ENCODE measurements around the gene GABRG3. TPM values are rescaled to one million over a fixed set of nuclear protein-coding genes. Genes with fewer than 3 reads are reported as not detected.

Gene GABRG3
- total and polyA plus RNA-seq, 4 donors, result 0.02 to 0.19 TPM; not detected in 2

DNA sequence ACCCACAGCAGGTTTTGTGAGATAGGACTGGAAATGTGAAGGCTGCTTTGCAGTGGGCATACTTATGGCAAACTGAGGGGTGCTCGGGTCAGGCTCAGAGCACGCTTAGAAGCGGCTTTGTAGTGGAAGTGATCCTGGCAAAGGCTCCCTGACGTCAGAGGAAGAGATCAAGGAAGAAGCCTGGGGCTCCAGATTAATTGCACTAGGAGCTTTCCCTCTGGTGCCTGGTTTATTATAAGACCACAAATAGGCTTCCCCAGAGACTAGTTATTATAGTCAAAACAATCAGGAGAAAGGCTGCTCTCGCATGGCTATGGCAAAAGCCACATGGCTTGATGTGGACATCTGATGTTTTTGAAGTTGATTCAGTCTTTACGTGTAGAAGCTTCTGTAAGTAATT, 515.1 kb downstream of the GABRG3 start:
- TF ChIP-seq, protein P1, sequence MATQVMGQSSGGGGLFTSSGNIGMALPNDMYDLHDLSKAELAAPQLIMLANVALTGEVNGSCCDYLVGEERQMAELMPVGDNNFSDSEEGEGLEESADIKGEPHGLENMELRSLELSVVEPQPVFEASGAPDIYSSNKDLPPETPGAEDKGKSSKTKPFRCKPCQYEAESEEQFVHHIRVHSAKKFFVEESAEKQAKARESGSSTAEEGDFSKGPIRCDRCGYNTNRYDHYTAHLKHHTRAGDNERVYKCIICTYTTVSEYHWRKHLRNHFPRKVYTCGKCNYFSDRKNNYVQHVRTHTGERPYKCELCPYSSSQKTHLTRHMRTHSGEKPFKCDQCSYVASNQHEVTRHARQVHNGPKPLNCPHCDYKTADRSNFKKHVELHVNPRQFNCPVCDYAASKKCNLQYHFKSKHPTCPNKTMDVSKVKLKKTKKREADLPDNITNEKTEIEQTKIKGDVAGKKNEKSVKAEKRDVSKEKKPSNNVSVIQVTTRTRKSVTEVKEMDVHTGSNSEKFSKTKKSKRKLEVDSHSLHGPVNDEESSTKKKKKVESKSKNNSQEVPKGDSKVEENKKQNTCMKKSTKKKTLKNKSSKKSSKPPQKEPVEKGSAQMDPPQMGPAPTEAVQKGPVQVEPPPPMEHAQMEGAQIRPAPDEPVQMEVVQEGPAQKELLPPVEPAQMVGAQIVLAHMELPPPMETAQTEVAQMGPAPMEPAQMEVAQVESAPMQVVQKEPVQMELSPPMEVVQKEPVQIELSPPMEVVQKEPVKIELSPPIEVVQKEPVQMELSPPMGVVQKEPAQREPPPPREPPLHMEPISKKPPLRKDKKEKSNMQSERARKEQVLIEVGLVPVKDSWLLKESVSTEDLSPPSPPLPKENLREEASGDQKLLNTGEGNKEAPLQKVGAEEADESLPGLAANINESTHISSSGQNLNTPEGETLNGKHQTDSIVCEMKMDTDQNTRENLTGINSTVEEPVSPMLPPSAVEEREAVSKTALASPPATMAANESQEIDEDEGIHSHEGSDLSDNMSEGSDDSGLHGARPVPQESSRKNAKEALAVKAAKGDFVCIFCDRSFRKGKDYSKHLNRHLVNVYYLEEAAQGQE (IDR thresholded peaks at IDR 0.05), result no peak
- TF ChIP-seq, protein P2, sequence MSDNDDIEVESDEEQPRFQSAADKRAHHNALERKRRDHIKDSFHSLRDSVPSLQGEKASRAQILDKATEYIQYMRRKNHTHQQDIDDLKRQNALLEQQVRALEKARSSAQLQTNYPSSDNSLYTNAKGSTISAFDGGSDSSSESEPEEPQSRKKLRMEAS (IDR thresholded peaks at IDR 0.05), result no peak
- TF ChIP-seq HNF4G (IDR thresholded peaks at IDR 0.05), result no peak
- no peak for TF ChIP-seq EGR1 (IDR thresholded peaks at IDR 0.05; ENCODE audit: low read depth in 2 of 2)
- no peak for TF ChIP-seq RAD21 (IDR thresholded peaks at IDR 0.05)
- no peak for TF ChIP-seq SP1 (IDR thresholded peaks at IDR 0.05)
- TF ChIP-seq FOXA2 (IDR thresholded peaks at IDR 0.05), result no peak
- TF ChIP-seq, protein P3, sequence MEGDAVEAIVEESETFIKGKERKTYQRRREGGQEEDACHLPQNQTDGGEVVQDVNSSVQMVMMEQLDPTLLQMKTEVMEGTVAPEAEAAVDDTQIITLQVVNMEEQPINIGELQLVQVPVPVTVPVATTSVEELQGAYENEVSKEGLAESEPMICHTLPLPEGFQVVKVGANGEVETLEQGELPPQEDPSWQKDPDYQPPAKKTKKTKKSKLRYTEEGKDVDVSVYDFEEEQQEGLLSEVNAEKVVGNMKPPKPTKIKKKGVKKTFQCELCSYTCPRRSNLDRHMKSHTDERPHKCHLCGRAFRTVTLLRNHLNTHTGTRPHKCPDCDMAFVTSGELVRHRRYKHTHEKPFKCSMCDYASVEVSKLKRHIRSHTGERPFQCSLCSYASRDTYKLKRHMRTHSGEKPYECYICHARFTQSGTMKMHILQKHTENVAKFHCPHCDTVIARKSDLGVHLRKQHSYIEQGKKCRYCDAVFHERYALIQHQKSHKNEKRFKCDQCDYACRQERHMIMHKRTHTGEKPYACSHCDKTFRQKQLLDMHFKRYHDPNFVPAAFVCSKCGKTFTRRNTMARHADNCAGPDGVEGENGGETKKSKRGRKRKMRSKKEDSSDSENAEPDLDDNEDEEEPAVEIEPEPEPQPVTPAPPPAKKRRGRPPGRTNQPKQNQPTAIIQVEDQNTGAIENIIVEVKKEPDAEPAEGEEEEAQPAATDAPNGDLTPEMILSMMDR (IDR thresholded peaks at IDR 0.05; ENCODE audit: low read depth, low read length, missing input control), result no peak
- no peak for TF ChIP-seq JUND (IDR thresholded peaks at IDR 0.05)
- TF ChIP-seq RXRA (IDR thresholded peaks at IDR 0.05), result no peak
- no peak for TF ChIP-seq NR2F2 (IDR thresholded peaks at IDR 0.05)
- no peak for TF ChIP-seq TAF1 (conservative IDR thresholded peaks at IDR 0.05)
- no peak for TF ChIP-seq HNF4A (conservative IDR thresholded peaks at IDR 0.05)
- TF ChIP-seq, protein P4, sequence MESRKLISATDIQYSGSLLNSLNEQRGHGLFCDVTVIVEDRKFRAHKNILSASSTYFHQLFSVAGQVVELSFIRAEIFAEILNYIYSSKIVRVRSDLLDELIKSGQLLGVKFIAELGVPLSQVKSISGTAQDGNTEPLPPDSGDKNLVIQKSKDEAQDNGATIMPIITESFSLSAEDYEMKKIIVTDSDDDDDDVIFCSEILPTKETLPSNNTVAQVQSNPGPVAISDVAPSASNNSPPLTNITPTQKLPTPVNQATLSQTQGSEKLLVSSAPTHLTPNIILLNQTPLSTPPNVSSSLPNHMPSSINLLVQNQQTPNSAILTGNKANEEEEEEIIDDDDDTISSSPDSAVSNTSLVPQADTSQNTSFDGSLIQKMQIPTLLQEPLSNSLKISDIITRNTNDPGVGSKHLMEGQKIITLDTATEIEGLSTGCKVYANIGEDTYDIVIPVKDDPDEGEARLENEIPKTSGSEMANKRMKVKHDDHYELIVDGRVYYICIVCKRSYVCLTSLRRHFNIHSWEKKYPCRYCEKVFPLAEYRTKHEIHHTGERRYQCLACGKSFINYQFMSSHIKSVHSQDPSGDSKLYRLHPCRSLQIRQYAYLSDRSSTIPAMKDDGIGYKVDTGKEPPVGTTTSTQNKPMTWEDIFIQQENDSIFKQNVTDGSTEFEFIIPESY (IDR thresholded peaks at IDR 0.05), result no peak
- H3K36me3 ChIP-seq (ENCODE audit: control insufficient read depth in 4 of 4, insufficient read depth in 3 of 4, low read depth in 1 of 4, low read length in 3 of 4), result no peaks in the 10 kb centered on the region
- no peak overlapping the region for H3K4me3 ChIP-seq (ENCODE audit: low read depth in 1 of 3, low read length in 3 of 3)
- H3K27ac ChIP-seq (ENCODE audit: low read depth in 1 of 2, low read length in 2 of 2), result no peak overlapping the region
- no peak for DNase-seq (ENCODE audit: low spot score)
- H3K27me3 ChIP-seq (ENCODE audit: control insufficient read depth in 4 of 4, insufficient read depth in 4 of 4, low read length in 3 of 4), result no peaks in the 10 kb centered on the region
- H3K9ac ChIP-seq (ENCODE audit: low read depth in 1 of 2, low read length in 2 of 2), result no peak overlapping the region
- WGBS, result 61% methylated on average over 6 of the region's 6 CpGs
- H3K9me3 ChIP-seq (ENCODE audit: control insufficient read depth in 4 of 4, low read length in 3 of 4), result peaks cover 0 to 2% (median 0%) of the 10 kb centered on the region in 4 donors
- H3K4me1 ChIP-seq (ENCODE audit: control insufficient read depth in 4 of 4, insufficient read depth in 4 of 4, low read length in 3 of 4), result no peaks in the 10 kb centered on the region

DNA sequence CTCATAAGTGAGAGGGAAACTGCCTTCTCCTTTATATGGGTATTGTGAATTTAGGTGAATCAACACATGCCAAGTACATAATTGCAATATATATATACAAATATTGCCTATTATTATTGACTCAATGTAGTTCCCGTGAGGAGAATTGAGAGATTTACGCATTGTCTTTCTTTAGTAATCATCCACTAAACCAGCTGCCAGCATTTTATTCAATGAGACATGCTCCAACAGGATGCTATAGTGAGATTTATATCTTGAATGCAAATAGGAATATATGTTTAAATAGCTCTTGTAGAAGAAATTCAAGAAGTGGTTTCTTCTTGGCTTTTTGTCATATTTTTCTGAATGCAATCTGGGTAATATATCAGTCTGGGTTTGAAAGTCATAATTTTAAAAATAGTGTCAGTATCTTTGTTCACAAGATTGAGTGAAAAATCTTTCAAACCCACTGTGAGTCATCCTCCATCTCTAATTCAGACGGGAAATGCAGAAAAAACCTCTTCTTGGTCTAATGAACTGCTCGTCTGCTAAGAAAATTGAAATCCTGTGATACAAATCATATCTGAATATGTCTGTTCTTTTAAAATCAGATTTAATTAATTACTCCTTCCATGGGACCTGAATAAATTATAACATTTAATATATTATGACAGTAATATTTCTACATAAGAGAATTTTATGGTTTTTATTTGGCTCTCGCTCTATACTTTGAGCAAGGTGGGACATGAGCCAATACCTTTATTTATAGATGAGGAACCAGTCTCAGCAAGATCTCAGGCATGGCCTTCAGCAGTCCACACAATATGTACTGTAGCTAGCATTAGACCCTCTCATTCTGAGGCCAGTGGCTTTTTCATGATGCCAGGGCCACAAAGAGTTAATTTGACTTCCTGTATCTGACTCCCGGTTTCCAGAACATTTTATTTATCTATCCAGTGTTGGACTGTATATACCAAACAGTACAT, 516.0 kb downstream of the GABRG3 start:
- DNase-seq (ENCODE audit: low spot score), result no peak
- no peak overlapping the region for H3K9ac ChIP-seq (ENCODE audit: low read depth in 1 of 2, low read length in 2 of 2)
- 55% methylated on average over 6 of the region's 6 CpGs for WGBS
- H3K4me3 ChIP-seq (ENCODE audit: low read depth in 1 of 3, low read length in 3 of 3), result no peak overlapping the region
- H3K9me3 ChIP-seq (ENCODE audit: control insufficient read depth in 4 of 4, low read length in 3 of 4), result peaks cover 0 to 2% (median 0%) of the 10 kb centered on the region in 4 donors
- H3K27ac ChIP-seq (ENCODE audit: low read depth in 1 of 2, low read length in 2 of 2), result no peak overlapping the region
- no peaks in the 10 kb centered on the region for H3K36me3 ChIP-seq (ENCODE audit: control insufficient read depth in 4 of 4, insufficient read depth in 3 of 4, low read depth in 1 of 4, low read length in 3 of 4)
- no peaks in the 10 kb centered on the region for H3K4me1 ChIP-seq (ENCODE audit: control insufficient read depth in 4 of 4, insufficient read depth in 4 of 4, low read length in 3 of 4)
- no peaks in the 10 kb centered on the region for H3K27me3 ChIP-seq (ENCODE audit: control insufficient read depth in 4 of 4, insufficient read depth in 4 of 4, low read length in 3 of 4)
- TF ChIP-seq SP1 (IDR thresholded peaks at IDR 0.05) (no peak), RAD21 (IDR thresholded peaks at IDR 0.05) (no peak), FOXA1 (IDR thresholded peaks at IDR 0.05) (no peak), HNF4A (conservative IDR thresholded peaks at IDR 0.05) (no peak), NR2F2 (IDR thresholded peaks at IDR 0.05) (no peak), RXRA (IDR thresholded peaks at IDR 0.05) (no peak), JUND (IDR thresholded peaks at IDR 0.05) (no peak), YY1 (IDR thresholded peaks at IDR 0.05) (no peak)
- TF ChIP-seq, protein P1 (IDR thresholded peaks at IDR 0.05), result no peak
- TF ChIP-seq, protein P5, sequence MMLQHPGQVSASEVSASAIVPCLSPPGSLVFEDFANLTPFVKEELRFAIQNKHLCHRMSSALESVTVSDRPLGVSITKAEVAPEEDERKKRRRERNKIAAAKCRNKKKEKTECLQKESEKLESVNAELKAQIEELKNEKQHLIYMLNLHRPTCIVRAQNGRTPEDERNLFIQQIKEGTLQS (IDR thresholded peaks at IDR 0.05), result no peak

Measured in liver (tissue), 9 donors.